Measurements from ENCODE around the gene COL5A1.

- TF ChIP-seq POLR2A (IDR thresholded peaks at IDR 0.05) (no peak), CTCF (IDR thresholded peaks at IDR 0.05) (no peak)
These were observed 64.2 kb downstream of the COL5A1 start for GRCh38 chr9:134705786-134706185.

Measured in esophagus squamous epithelium (tissue), 4 donors.